GM12864 (cell line): Measurements from ENCODE around the gene GP1BA.

Experiments
- DNase-seq: peaks from one replicate; pipeline ENCODE4 v3.0.0-alpha.2; 2011; ENCODE audit warnings: low read depth
- H3K4me3 ChIP-seq: 2 replicates; pipeline ENCODE4 v1.5.1; 2011; ENCODE audit warnings: mild to moderate bottlenecking, low read depth, low read length, control low read depth
- TF ChIP-seq, protein P1 (sequence below): IDR thresholded peaks from 2 replicates; pipeline ENCODE4 v1.5.1; 2011; ENCODE audit warnings: low read depth, mild to moderate bottlenecking, moderate library complexity, low read length, control low read depth, inconsistent platforms; ENCODE audit errors: missing control alignments

Gene GP1BA

DNA sequence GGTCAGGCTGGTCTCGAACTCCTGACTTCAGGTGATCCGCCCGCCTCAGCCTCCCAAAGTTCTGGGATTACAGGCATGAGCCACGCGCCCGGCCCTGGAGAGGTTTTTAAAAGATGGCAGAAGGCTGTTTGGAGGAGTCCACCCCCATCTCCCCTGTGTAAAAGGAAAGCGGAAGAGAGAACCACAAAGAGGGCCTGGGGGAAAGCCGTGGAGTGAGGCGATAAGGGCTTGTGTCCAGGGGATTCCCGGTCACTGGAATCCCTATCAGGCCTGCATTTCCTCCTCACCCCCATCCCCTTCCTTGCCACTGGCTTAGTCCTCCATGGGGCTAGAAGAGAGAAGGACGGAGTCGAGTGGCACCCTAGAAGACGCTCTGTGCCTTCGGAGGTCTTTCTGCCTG, at the start of gene GP1BA:
GP1BA (plus strand) TSS at position 315 of the 400 bp plus-strand sequence. CDS start 328 bp downstream, outside the sequence.
- H3K4me3 ChIP-seq, result no peak within 1 kb of the TSS
- TF ChIP-seq, protein P1, sequence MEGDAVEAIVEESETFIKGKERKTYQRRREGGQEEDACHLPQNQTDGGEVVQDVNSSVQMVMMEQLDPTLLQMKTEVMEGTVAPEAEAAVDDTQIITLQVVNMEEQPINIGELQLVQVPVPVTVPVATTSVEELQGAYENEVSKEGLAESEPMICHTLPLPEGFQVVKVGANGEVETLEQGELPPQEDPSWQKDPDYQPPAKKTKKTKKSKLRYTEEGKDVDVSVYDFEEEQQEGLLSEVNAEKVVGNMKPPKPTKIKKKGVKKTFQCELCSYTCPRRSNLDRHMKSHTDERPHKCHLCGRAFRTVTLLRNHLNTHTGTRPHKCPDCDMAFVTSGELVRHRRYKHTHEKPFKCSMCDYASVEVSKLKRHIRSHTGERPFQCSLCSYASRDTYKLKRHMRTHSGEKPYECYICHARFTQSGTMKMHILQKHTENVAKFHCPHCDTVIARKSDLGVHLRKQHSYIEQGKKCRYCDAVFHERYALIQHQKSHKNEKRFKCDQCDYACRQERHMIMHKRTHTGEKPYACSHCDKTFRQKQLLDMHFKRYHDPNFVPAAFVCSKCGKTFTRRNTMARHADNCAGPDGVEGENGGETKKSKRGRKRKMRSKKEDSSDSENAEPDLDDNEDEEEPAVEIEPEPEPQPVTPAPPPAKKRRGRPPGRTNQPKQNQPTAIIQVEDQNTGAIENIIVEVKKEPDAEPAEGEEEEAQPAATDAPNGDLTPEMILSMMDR, result no peak

DNA sequence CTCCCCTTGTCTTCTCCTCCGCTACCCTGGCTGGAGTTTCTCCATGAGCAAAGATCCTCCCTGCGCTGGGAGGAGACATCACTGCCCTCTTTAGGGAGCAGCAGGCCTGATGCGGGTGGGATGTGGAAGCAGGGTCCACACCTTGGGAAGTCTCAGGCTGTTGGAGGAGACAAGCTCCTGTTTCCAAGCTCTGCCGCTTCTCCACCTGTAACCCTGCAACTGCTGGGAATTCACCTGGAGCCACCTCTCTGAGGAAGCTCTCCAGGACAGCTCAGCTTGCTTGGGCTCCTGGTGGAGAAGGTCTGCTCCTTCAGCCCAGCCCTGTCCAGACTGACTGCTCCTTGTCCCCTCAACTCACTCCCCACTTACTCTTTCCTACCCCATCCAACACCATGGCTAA, 47.6 kb upstream of the GP1BA start:
- no peak for DNase-seq
- TF ChIP-seq, protein P1, result no peak

More for the DNA sequence above, at the start of gene GP1BA:
- DNase-seq, result no peak

DNA sequence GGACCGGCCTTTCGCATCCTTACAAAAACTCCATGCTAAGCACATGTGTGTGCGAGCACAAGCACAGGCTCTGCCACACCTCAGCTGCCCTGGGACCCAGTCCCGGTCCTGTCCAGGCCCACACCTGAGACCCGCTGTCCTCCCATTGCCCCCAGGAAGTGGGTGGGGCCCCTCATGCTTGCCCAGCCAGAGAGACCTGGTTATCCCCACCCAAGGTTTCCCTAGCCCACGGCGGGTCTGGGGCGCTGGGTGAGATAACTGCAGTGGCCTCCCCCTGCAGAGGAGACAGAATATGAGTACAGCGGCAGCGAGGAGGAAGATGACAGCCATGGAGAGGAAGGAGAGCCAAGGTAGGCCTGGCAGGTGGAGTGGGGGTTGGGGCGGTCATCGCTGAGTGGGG, 45.2 kb upstream of the GP1BA start:
- TF ChIP-seq, protein P1, result no peak
- no peak for DNase-seq
- no peak overlapping the region for H3K4me3 ChIP-seq

More for the DNA sequence above, 47.6 kb upstream of the GP1BA start:
- H3K4me3 ChIP-seq, result no peak overlapping the region

DNA sequence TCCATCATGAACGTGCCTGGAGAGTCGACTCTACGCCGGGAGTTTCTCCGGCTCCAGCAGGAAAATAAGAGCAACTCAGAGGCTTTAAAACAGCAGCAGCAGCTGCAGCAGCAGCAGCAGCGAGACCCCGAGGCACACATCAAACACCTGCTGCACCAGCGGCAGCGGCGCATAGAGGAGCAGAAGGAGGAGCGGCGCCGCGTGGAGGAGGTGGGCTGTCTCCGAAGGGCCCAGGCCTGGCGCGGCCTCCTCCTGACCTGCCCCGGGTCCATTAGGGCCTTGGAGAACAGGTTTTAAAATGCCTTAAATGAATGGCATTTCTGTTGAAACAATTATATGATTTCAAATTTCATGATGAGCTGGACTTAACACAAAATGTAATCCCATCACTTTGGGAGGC, 44.5 kb upstream of the GP1BA start:
- TF ChIP-seq, protein P1, result no peak
- DNase-seq, result no peak
- no peak overlapping the region for H3K4me3 ChIP-seq

DNA sequence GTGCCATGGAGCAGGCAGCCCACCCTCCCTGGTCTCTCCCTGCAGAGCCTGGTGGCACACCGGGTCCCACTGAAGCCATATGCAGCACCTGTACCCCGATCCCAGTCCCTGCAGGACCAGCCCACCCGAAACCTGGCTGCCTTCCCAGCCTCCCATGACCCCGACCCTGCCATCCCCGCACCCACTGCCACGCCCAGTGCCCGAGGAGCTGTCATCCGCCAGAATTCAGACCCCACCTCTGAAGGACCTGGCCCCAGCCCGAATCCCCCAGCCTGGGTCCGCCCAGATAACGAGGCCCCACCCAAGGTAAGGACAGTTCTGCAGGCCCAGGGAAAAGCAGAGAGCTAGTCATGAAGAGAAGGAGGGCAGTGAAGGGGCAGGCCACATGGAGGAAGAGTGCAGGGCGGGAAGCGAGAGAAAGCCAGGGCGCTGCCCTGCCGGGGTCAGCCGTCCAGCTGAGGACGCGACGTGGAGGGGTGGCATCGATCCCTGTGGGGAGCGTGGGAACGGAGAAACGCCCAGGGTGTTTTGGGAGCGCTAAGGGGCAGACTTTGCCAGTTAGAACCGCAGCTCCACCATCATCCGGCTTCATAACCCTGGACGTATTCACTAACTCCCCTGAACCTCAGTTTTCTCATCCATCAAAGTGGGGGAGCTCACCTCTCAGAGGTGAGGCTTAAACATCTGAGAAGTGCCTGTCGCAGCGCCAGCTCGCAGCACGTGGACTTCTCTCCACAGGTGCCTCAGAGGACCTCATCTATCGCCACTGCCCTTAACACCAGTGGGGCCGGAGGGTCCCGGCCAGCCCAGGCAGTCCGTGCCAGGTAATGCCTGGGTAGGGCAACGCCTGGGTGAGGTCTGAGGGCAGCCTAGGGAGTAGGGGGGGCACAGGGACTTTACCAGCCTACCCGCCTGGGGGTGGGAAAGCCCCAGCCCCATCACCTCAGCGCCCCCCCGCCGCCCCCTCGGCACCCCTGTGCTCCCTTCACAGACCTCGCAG, 40.4 kb upstream of the GP1BA start:
- no peak overlapping the region for H3K4me3 ChIP-seq
- TF ChIP-seq, protein P1, result no peak
- DNase-seq, result no peak

DNA sequence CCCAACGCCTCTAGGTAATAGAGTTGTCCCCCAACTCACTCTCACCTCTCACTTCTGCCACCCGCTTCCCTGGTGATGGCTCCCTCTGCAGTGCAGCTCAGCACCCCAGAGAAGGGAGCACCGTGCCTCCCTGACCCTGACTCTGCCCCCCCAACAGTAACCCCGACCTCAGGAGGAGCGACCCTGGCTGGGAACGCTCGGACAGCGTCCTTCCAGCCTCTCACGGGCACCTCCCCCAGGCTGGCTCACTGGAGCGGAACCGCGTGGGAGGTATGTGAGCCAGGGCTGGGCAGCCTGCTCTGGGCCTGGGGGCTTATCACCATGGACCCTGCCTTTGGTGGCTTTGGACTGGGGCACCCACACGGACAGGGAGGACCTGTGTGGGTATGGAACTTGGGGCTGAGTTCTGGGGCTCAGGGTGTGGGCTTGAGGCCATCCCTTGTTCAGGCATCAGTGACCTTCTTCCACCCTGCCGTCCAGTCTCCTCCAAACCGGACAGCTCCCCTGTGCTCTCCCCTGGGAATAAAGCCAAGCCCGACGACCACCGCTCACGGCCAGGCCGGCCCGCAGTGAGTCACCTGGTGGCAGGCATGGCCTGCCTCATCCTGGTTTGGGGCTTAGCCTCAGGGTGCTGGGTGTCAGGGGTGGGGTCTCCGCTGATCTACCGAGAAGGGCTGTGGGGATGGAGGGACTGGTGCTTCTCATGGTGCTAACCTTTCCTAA, 39.4 kb upstream of the GP1BA start:
- no peak overlapping the region for H3K4me3 ChIP-seq
- no peak for DNase-seq
- TF ChIP-seq, protein P1, result no peak
